Lower leg skin (tissue), 3 donors: Measurements from ENCODE around the gene CLIC4.

Experiments used
- CTCF ChIP-seq, 3 donors: fragments of 450-650 bp; IDR thresholded peaks; one replicate each; pipeline ENCODE4 v1.5.1; 2016; ENCODE audit warnings: antibody characterized with exemption in 3 of 3, mild to moderate bottlenecking in 3 of 3, moderate library complexity in 2 of 3
- POLR2A ChIP-seq, 2 donors: fragments of 450-650 bp; IDR thresholded peaks; one replicate each; pipeline ENCODE4 v1.6.1; 2016 to 2017; ENCODE audit warnings: antibody characterized with exemption in 2 of 2, mild to moderate bottlenecking in 1 of 2, moderate library complexity in 1 of 2

- TF ChIP-seq POLR2A (IDR thresholded peaks at IDR 0.05) (no peak), CTCF (IDR thresholded peaks at IDR 0.05) (no peak)
These were observed 9.5 kb upstream of the CLIC4 start for GRCh38 chr1:24735509-24736375.
